Keratinocyte (primary cell): ENCODE measurements around the gene CAT. TPM values are rescaled to one million over a fixed set of nuclear protein-coding genes. Genes with fewer than 3 reads are reported as not detected.

Experiments
- DNase-seq: peaks from one replicate; pipeline ENCODE4 v3.0.0-alpha.2; 2011; ENCODE audit warnings: low read depth, missing footprints, low spot score
- FAIRE-seq: peaks from 2 replicates; lab custom pipeline; 2011; peaks lifted over from hg19 to GRCh38; lab: Jason Lieb, UNC
- H2AFZ ChIP-seq: 2 replicates; pipeline ENCODE4 v1.6.0; 2012; ENCODE audit warnings: low read length, control low read depth, inconsistent platforms; ENCODE audit not compliant: control insufficient read depth
- H3K27ac ChIP-seq: 2 replicates; pipeline ENCODE4 v1.5.1; 2011; ENCODE audit warnings: low read length; ENCODE audit not compliant: control insufficient read depth, insufficient read depth
- H3K27me3 ChIP-seq: 3 replicates; pipeline ENCODE4 v1.6.0; 2011; ENCODE audit warnings: low read length; ENCODE audit not compliant: control insufficient read depth, insufficient read depth; ENCODE audit errors: extremely low read depth
- H3K36me3 ChIP-seq, 2 experiments: 2 replicates in 1 of 2; 3 replicates in 1 of 2; pipeline ENCODE4 v1.5.1; 2011; ENCODE audit warnings: low read length in 2 of 2, mild to moderate bottlenecking in 1 of 2; ENCODE audit not compliant: control insufficient read depth in 2 of 2, insufficient read depth in 2 of 2; ENCODE audit errors: extremely low read depth in 1 of 2
- H3K4me1 ChIP-seq: 3 replicates; pipeline ENCODE4 v1.5.1; 2011; ENCODE audit warnings: low read length; ENCODE audit not compliant: control insufficient read depth, insufficient read depth; ENCODE audit errors: extremely low read depth
- H3K4me2 ChIP-seq: 3 replicates; pipeline ENCODE4 v1.6.0; 2011; ENCODE audit warnings: low read depth, low read length; ENCODE audit not compliant: control insufficient read depth, insufficient read depth; ENCODE audit errors: extremely low read depth
- H3K4me3 ChIP-seq, 3 experiments: fragments of 200-600 bp in 1 of 3; sonication (generic) in 1 of 3; 2 replicates in 2 of 3; 3 replicates in 1 of 3; pipeline ENCODE4 v1.5.1; 2011 to 2016; ENCODE audit warnings: low read length in 3 of 3, mild to moderate bottlenecking in 3 of 3, control low read depth in 2 of 3, inconsistent platforms in 1 of 3, low read depth in 1 of 3, mixed read lengths in 1 of 3, mixed run types in 1 of 3, moderate library complexity in 1 of 3; ENCODE audit not compliant: control insufficient read depth in 2 of 3, insufficient read depth in 2 of 3; ENCODE audit errors: extremely low read depth in 1 of 3
- H3K79me2 ChIP-seq: 2 replicates; pipeline ENCODE4 v1.6.0; 2012; ENCODE audit warnings: low read length; ENCODE audit not compliant: control insufficient read depth, insufficient read depth
- H3K9ac ChIP-seq: 3 replicates; pipeline ENCODE4 v1.6.0; 2011; ENCODE audit warnings: low read length; ENCODE audit not compliant: control insufficient read depth, insufficient read depth; ENCODE audit errors: extremely low read depth
- H3K9me1 ChIP-seq: 3 replicates; pipeline ENCODE4 v1.6.0; 2011; ENCODE audit warnings: low read length; ENCODE audit not compliant: control insufficient read depth, insufficient read depth; ENCODE audit errors: extremely low read depth
- H3K9me3 ChIP-seq: 2 replicates; pipeline ENCODE4 v1.5.1; 2012; ENCODE audit warnings: low read depth, low read length; ENCODE audit not compliant: control insufficient read depth
- H4K20me1 ChIP-seq: 3 replicates; pipeline ENCODE4 v1.6.0; 2011; ENCODE audit warnings: low read length; ENCODE audit not compliant: control insufficient read depth, insufficient read depth; ENCODE audit errors: extremely low read depth
- EZH2 ChIP-seq: IDR thresholded peaks from one replicate; pipeline ENCODE4 v1.6.1; 2012; ENCODE audit warnings: inconsistent platforms, mild to moderate bottlenecking, low read length, moderate library complexity
- dilution Hi-C: fragments of 300-500 bp; cut with MboI; formaldehyde crosslinking; loops from one replicate; pipeline ENCODE4 v1.7.0; 2020; ENCODE audit warnings: low sequenced_read_pairs; ENCODE audit not compliant: extremely low pct_ligation_motif_present
- polyA plus RNA-seq, 5 experiments: library from polyadenylated mRNA; depleted of rRNA in 3 of 5; stranded (reverse) in 3 of 5; stranded (forward) in 1 of 5; unstranded in 1 of 5; fragments of >200 nt; gene quantifications; 1 replicate in 1 of 5; 2 replicates in 3 of 5; 3 replicates in 1 of 5; pipeline versions ENCODE4 v1.2.1 to v1.2.3, GENCODE V29; 2011 to 2012; ENCODE audit warnings: missing spikeins in 2 of 5, low read depth in 1 of 5, low replicate concordance in 1 of 5
- TF ChIP-seq, protein P1 (sequence below), 3 experiments: IDR thresholded peaks in 1 of 3; conservative IDR thresholded peaks in 1 of 3; optimal IDR thresholded peaks in 1 of 3; 2 replicates in 2 of 3; 3 replicates in 1 of 3; pipeline versions ENCODE3 to v1.5.1; 2011; ENCODE audit warnings: low read length in 3 of 3, mild to moderate bottlenecking in 3 of 3, moderate library complexity in 2 of 3, control low read depth in 1 of 3, inconsistent platforms in 1 of 3; ENCODE audit not compliant: insufficient read depth in 2 of 3; ENCODE audit errors: extremely low read depth in 1 of 3

Gene CAT
- polyA plus RNA-seq, 1 donor (not counting 4 experiments of a cell fraction or from before 2014, with no cell fraction given), result 94.8 TPM

- H3K4me3 ChIP-seq, result no peak overlapping the region
- H3K27me3 ChIP-seq, result no peaks in the 10 kb centered on the region
- no peaks in the 10 kb centered on the region for H4K20me1 ChIP-seq
- peaks cover 7% of the 10 kb centered on the region for H3K4me1 ChIP-seq
- no peak overlapping the region for H3K9ac ChIP-seq
- no peaks in the 10 kb centered on the region for H3K36me3 ChIP-seq
- no peak overlapping the region for H2AFZ ChIP-seq
- H3K9me3 ChIP-seq, result no peaks in the 10 kb centered on the region
- dilution Hi-C loops, result no loop called here
- H3K27ac ChIP-seq, result no peak overlapping the region
- FAIRE-seq (no peak), DNase-seq (no peak)
- no peak for TF ChIP-seq EZH2
- TF ChIP-seq, protein P1, sequence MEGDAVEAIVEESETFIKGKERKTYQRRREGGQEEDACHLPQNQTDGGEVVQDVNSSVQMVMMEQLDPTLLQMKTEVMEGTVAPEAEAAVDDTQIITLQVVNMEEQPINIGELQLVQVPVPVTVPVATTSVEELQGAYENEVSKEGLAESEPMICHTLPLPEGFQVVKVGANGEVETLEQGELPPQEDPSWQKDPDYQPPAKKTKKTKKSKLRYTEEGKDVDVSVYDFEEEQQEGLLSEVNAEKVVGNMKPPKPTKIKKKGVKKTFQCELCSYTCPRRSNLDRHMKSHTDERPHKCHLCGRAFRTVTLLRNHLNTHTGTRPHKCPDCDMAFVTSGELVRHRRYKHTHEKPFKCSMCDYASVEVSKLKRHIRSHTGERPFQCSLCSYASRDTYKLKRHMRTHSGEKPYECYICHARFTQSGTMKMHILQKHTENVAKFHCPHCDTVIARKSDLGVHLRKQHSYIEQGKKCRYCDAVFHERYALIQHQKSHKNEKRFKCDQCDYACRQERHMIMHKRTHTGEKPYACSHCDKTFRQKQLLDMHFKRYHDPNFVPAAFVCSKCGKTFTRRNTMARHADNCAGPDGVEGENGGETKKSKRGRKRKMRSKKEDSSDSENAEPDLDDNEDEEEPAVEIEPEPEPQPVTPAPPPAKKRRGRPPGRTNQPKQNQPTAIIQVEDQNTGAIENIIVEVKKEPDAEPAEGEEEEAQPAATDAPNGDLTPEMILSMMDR (optimal IDR thresholded peaks at IDR 0.05 in 1 of 3, IDR thresholded peaks at IDR 0.05 in 1 of 3, conservative IDR thresholded peaks at IDR 0.05 in 1 of 3; ENCODE audit: extremely low read depth in 1 of 3, insufficient read depth in 2 of 3, low read length in 3 of 3), result no peak
- no peak overlapping the region for H3K4me2 ChIP-seq
- H3K9me1 ChIP-seq, result no peaks in the 10 kb centered on the region
- peaks cover 19% of the 10 kb centered on the region for H3K79me2 ChIP-seq
Measured at GRCh38 chr11:34444428-34444827, 5.7 kb downstream of the CAT start.

GRCh38 chr11:34445956-34446355 is 7.2 kb downstream of the CAT start:
- Histone ChIP-seq H3K9me1 (no peaks in the 10 kb centered on the region), H3K4me2 (no peak overlapping the region), H3K27me3 (no peaks in the 10 kb centered on the region), H3K9me3 (no peaks in the 10 kb centered on the region), H4K20me1 (no peaks in the 10 kb centered on the region), H3K27ac (no peak overlapping the region), H3K36me3 (peaks cover 4 to 7% of the 10 kb centered on the region in 2 experiments), H3K4me3 (no peak overlapping the region), H3K79me2 (peaks cover 8% of the 10 kb centered on the region), H2AFZ (no peak overlapping the region), H3K4me1 (no peaks in the 10 kb centered on the region), H3K9ac (no peak overlapping the region)
- TF ChIP-seq, protein P1 (optimal IDR thresholded peaks at IDR 0.05 in 1 of 3, IDR thresholded peaks at IDR 0.05 in 1 of 3, conservative IDR thresholded peaks at IDR 0.05 in 1 of 3; ENCODE audit: extremely low read depth in 1 of 3, insufficient read depth in 2 of 3, low read length in 3 of 3), result no peak
- no peak for TF ChIP-seq EZH2
- FAIRE-seq (no peak), DNase-seq (no peak)
- dilution Hi-C loops, result no loop called here
